Stimulated activated CD4-positive, alpha-beta T cell treated with anti-CD3 and anti-CD28 coated beads, Interleukin-15, amount 100 ng/mL, for 24 hours (primary cell): Measurements from ENCODE around the gene PRUNE2.
"Not testable (repeated sequence)": the region's sequence is repeated elsewhere in the genome, so short reads cannot be mapped to it uniquely, and the experiment has no call there.

Experiments used
- DNase-seq: peaks from one replicate; pipeline ENCODE4 v3.0.0-alpha.2; 2020

Gene PRUNE2

GRCh38 chr9:76593961-76594735, 311.8 kb downstream of the PRUNE2 start:
- DNase-seq, result not testable (repeated sequence)

- DNase-seq, result no peak
Measured at GRCh38 chr9:76592974-76593347, 313.0 kb downstream of the PRUNE2 start.

GRCh38 chr9:76592091-76592973, 313.6 kb downstream of the PRUNE2 start:
- no peak for DNase-seq

GRCh38 chr9:76591256-76591950, 314.5 kb downstream of the PRUNE2 start:
- DNase-seq, result no peak

GRCh38 chr9:76588316-76588715, 317.6 kb downstream of the PRUNE2 start:
- DNase-seq, result no peak

GRCh38 chr9:76586390-76587314, 319.3 kb downstream of the PRUNE2 start:
- no peak for DNase-seq

- DNase-seq, result no peak
Measured at GRCh38 chr9:76585487-76586389, 320.2 kb downstream of the PRUNE2 start.

GRCh38 chr9:76583256-76583655, 322.7 kb downstream of the PRUNE2 start:
- DNase-seq, result no peak

GRCh38 chr9:76581731-76582130, 324.2 kb downstream of the PRUNE2 start:
- no peak for DNase-seq

- DNase-seq, result no peak
Measured at GRCh38 chr9:76580820-76581219, 325.1 kb downstream of the PRUNE2 start.

GRCh38 chr9:76580188-76580587, 325.7 kb downstream of the PRUNE2 start:
- no peak for DNase-seq

- peak; percentile 80 for DNase-seq
Measured at GRCh38 chr9:76576344-76576743, 329.6 kb downstream of the PRUNE2 start.

- no peak for DNase-seq
Measured at GRCh38 chr9:76575761-76576160, 330.2 kb downstream of the PRUNE2 start.

- DNase-seq, result no peak
Measured at GRCh38 chr9:76573905-76574760, 331.8 kb downstream of the PRUNE2 start.

- DNase-seq, result no peak
Measured at GRCh38 chr9:76573408-76573807, 332.5 kb downstream of the PRUNE2 start.

- no peak for DNase-seq
Measured at GRCh38 chr9:76572151-76572550, 333.8 kb downstream of the PRUNE2 start.

GRCh38 chr9:76571743-76572146, 334.2 kb downstream of the PRUNE2 start:
- peak; percentile 31 for DNase-seq

- no peak for DNase-seq
Measured at GRCh38 chr9:76571288-76571687, 334.6 kb downstream of the PRUNE2 start.

GRCh38 chr9:76570826-76571225, 335.1 kb downstream of the PRUNE2 start:
- no peak for DNase-seq

- no peak for DNase-seq
Measured at GRCh38 chr9:76567086-76567485, 338.8 kb downstream of the PRUNE2 start.
